Kidney glomerular epithelial cell (primary cell): ENCODE data around the gene SPACA4.

Experiments
- DNase-seq: peaks from one replicate; lab custom pipeline; 2025; lab: John Stamatoyannopoulos, UW

The SPACA4 gene

DNA sequence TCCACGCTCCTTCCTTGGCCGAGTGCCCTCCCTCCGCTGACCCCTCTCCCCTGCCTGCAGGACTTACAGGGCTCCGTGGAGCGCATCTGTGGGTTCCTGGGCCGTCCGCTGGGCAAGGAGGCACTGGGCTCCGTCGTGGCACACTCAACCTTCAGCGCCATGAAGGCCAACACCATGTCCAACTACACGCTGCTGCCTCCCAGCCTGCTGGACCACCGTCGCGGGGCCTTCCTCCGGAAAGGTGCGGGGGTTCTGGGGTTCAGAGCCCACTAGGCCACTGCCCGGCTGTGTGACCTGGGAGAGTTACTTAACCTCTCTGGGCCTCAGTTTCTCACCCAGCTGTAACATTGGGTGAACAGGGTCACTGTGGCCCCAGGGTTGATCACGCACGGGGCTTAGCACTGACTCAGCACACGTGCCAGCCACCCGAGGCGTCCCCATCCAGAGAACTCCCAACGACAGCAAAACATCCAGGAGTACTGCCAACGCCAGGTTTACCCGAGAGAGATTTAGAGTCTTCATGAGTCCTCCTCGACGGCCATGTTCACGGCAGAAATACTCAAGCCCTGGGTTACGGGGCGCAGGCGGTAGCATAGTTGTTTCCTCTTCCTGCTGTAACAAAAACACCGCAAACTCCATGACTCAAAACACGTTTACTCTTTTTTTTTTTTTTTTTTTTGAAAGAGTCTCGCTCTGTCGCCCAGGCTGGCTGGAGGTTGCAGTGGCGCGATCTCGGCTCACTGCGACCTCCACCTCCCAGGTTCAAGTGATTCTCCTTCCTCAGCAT, 9.7 kb upstream of the SPACA4 start:
- no peak for DNase-seq

DNA sequence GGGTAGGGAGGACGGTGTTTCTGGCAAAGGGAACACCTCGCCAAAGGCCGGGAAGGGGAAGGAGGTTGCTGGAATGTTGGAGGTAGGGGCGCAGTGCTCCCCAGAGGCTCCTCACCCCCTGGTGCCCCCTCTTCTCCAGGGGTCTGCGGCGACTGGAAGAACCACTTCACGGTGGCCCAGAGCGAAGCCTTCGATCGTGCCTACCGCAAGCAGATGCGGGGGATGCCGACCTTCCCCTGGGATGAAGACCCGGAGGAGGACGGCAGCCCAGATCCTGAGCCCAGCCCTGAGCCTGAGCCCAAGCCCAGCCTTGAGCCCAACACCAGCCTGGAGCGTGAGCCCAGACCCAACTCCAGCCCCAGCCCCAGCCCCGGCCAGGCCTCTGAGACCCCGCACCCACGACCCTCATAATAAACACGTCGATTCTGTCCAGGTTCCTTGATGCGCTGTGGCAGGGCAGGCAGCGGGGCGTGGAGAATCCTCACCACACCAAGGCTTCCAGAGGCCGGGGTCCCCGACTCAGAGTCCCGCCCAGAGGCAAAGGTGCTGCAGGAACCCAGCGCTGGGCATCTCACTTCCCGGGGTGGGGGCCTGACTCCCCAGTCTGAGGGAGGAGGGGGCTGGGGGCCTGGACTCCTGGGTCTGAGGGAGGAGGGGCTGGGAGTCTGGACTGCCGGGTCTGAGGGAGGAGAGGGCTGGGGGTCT, 7.4 kb upstream of the SPACA4 start:
- DNase-seq = no peak

GRCh38 chr19:48600679-48601417, 5.7 kb upstream of the SPACA4 start:
- no peak for DNase-seq

- no peak for DNase-seq
Measured at GRCh38 chr19:48603001-48603400, 3.5 kb upstream of the SPACA4 start.

DNA sequence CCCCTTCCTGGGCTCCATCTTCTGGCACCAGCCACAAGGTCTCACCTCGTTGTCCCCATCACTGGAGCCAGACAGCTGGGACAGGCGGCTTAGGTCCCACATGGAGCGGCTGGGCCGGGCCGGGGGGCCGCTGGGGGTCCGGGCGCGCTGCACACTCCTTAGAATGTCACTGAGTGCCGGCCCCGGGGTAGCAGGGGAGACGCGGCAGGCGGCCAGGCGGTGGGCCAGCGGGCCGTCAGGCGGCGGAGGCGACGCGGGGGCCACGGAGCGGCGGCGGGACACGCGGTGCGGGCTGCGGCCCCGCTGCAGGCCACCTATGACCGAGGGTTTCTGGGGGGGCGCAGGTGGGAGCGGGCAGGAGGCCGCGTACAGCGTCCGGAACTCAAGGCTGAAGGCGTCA, 3.1 kb upstream of the SPACA4 start:
- no peak for DNase-seq

DNA sequence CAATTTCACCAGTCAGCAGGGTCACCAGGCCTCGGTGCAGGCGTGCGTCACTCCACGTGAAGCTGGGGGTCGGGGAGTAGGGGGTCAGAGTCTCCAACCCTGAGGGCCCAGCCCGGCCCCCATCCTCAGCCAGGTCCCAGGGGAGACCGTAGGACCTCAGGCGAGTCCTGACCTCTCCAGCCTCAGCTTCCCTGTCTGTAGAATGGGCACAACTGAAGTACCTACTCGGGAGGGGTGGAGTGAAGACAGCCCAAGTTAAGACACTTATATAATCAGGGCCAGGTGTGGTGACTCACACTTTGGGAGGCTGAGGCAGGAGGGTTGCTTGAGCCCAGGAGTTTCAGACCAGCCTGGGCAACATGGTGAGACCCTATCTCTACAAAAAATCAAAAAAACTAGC, 2.7 kb upstream of the SPACA4 start:
- no peak for DNase-seq

- no peak for DNase-seq
Measured at GRCh38 chr19:48607359-48607755, 815 bp downstream of the SPACA4 start.

DNA sequence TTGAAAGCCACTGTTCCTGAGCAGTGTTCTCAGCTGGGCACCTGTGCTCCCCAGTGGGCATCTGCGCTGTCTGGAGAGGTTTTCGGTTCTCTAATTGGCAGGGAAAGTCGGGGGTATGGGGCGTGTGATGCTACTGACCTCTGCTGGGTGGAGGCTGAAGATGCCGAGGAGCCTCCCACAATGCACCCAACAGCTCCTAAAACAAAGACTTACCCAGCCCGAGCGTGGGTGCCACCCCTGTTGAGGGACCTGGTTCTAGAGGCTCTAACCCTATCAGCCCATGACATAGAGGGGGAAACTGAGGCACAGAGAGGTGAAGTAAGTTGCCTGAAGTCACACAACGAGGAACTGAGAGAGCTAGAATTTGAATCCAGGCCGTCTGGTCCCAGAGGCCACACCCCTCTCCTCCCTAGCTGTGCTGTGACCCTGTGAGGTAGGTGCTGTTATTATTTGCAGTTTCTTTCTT, 2.3 kb downstream of the SPACA4 start:
- DNase-seq = no peak

DNA sequence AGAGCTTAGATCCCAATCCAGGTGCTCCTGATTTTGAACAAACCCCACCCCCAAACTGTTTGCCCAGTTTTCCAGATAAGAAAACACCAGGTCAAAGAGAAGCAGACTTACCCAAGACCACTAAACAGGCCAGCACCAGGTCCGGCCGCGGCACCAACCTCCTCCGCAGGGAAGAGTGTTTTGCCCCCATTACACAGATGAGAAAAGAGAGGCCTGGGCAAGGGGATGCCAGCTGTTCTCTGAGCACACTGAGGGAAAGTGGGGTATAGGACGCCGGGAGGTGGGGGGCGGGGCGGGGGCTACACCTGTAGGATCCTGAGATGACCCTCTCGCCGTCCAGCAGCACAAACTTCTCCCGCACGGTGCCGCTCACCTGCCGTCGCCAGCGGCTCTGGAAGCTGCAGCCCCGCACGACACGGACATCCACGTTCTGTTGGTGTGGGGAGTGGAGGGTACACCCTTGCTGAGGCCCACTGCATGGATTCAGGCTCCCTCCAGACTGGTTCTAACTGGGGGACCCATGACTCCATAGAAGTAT, 3.1 kb downstream of the SPACA4 start:
- no peak for DNase-seq

GRCh38 chr19:48611872-48612271, 5.3 kb downstream of the SPACA4 start:
- DNase-seq = no peak

GRCh38 chr19:48613024-48613851, 6.7 kb downstream of the SPACA4 start:
- DNase-seq = no peak

GRCh38 chr19:48613852-48614435, 7.4 kb downstream of the SPACA4 start:
- DNase-seq = no peak

- DNase-seq = no peak
Measured at GRCh38 chr19:48614436-48615230, 8.1 kb downstream of the SPACA4 start, which contains the start of gene FAM83E. TSS of gene FAM83E (minus strand) at chr19:48615076. CDS start at chr19:48613372, 1,704 bp downstream.

DNA sequence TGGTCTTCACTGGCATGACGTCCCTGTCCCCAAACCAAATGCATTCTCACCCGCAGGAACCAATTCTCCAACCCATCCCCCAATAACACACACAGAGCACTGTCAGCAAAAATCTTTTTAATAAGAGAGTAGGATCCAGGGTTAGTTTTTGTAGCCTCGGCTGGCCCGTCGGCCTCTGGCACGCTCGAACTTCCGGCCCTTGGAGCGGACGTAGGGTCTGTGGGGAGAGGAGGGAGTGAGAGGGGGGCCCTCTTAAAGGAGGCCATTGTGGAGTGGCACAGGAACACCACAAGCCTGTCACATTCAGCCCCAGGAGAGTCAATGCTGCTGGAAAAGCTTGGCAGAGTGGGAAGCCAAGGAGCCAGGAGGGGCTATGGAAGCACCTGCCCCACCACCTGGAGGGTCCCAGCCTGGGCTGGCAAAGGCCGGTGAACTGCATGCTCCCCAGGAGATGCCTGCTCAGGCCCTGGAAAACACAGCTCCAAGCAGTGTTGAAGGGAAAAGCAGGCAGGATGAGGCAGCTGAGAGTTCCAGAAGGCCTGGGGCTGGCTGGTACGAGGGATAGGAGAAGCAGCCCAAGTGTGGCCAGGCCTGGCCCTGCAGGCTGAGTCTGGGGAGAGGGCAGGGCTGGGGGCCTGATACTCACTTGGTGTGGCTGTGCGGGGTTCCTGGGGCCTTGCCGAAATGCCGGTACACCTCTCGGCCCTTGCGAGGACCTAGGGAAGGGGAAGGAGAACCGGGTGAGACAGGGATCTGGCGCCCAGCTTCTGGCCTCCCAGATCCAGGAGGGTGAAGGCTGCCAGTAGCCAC, 8.9 kb downstream of the SPACA4 start:
- DNase-seq = no peak

- no peak for DNase-seq
Measured at GRCh38 chr19:48616041-48616436, 9.5 kb downstream of the SPACA4 start.

DNA sequence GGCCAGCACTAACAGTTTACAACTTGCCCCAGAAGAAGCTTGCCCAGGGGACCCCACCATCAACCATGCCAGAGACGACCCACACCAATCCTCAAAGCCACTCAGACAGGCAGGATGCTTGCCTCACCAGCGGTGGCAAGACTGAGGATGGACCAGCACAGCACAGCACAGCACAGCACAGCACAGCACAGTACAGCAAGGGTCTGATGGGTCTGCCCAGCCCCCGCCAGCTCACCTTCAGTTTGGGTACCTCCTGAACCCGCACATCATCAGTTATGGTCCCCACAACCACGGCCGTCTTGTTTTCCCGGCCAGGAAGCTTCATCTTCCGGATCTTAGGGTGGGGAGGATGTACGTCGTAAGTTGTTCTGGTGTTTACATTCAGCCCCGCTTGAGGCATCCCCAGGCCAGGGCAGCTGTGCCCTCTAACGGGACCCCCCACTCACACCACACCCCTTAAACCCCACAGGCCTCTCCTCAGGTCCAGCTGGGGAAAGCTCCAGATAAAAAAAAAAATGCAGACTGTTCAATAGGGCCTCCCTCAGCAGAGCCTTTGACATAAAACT, 10.0 kb downstream of the SPACA4 start:
- DNase-seq = no peak

DNA sequence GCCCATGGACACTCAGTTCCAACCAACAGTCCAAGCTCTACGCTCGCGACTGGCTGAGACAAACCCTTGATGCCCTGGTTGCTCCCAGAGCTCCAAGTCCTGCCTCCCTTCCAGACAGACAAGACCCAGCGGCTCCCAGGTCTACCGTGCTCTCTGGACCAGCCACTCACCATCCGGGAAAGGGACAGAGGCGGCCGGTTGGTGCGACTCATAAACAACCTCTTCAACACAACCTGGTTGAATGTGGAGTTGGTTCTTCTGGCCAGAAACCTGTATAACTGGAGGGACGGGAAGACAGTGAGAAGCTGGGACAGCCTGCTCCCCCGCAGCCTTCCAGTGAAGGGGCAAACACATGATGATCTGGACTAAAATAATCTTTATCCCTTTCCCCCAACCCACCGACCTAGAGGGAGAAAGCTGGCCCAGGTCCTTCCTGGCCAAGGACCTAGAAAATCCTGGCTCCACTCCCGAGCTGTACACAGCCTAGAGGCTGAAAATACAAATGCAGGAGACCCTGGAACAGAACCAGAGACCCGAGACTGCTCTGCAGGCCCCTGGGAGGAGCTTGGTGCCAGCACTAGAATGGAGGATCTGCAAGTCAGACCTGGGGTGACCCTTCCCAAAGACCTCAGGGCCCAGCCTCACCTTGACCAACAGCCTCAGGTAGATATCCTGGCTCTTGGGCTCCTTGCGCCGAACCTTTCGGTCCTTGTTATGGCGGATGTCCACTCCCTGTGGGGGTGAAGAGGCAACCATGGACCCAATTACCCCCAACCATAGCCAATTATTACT, 10.8 kb downstream of the SPACA4 start:
- no peak for DNase-seq

DNA sequence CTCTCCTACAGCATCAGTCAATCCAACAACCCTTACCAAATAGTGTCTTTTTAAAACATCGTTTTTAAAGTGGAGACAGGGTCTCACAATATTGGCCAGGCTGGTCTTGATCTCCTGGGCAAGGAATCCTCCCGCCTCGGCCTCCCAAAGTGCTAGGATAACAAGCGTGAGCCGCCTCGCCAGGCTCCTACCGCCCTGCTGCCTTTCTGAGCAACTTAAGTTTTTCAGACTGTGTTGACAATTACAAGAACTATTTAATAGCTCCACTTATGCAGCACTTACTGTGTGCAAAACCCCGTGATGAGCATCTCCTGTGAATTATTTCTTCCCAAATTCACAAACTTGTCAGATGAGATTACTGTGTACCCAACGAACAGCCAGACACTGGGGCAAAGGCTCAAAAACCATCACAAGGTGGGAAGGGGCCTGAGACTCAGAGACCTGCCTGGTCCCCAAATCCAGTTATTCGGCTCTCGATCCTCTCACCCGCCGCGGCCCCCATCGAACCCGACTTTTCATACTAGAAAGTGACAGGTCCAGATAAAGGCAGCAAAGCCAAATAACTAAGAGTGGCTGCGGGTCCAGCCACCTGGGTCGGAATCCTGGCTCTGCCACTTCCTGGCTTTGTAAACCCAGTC, 11.9 kb downstream of the SPACA4 start:
- no peak for DNase-seq
